NCI-H345 treated with DMSO at 0.1 percent for 48 hours (cell line): Measurements from ENCODE around the gene PDCD1LG2.

Experiments
- DNase-seq: peaks from one replicate; lab custom pipeline; 2025; ENCODE audit not compliant: unreplicated experiment; lab: John Stamatoyannopoulos, UW

The PDCD1LG2 gene

DNA sequence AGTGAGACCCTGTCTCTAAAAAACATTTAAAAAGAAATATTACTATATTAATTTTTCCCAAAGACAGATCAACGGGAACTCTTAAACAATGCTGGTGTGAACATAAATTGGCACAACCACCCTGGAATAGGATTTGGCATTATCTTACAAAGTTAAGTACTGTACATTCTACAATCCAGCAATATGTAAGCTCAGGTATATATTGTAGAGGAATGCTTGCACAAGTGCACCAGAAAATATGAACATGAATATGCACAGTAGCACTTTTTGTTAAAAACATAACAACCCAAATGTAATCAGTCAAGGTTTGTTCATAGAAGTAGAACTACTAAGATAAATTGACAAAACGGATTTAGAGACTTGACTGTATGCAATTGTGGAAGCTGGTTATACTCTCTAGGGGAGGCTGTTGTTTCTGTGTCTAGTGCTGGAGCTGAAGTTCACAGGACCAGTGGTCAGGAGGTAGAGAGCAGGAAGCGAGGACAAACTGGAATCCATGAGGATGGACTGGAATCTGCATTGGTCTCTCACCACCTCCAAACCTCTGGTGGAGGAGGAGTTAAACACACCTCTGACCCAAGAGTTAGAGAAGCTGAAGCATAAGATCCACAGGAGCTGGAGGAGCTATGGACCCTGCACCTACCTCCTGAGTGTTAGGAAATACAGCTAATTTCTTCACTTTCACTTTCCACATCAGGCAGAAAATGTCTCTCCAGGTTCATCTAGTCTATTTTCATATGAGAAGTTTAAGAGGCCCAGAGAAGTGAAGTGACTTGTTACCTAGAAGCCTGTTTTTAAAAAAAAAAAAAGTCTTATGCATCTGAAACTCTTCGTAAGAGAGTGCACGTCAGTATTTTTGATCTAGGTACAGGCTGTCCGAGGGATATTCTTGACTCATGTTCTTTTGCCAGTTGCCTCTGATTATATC lies 98.2 kb downstream of the PDCD1LG2 start:
- no peak for DNase-seq

DNA sequence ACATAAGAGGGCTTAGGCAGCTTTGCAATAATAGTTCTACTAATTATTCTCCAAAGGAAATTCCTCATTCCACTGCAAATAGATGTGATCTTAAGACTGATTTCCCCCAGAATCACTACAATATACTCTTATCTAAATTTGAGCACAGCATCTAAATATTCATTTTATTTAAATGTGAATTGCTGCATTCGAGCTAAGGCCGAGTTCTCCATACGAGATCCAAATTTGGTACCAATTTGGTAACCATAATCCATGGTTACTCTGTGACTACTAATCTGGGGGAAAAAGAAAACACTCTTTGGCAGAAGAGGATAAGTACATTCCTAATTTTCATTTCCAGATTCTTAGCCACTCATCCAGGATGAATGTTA lies 98.9 kb downstream of the PDCD1LG2 start:
- DNase-seq: no peak

DNA sequence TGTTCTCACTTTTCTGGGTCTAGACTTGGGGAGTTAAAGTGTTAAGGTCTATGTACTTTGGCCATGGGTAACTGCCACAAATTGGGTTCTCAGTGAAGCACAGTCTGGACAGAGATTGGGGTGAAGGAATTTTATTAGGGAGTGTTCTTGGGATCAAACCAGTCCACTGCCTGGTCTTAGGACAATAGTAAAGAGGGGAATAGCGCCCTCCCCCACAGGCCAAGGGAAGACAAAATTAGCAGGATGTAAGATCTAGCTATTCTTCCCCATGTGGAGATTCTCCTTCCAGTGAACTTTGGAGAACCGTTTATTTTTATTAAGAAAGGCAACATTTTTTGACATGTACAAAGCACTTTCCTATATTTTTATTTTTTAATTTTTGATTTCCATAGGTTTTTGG lies 100.2 kb downstream of the PDCD1LG2 start:
- no peak for DNase-seq

DNA sequence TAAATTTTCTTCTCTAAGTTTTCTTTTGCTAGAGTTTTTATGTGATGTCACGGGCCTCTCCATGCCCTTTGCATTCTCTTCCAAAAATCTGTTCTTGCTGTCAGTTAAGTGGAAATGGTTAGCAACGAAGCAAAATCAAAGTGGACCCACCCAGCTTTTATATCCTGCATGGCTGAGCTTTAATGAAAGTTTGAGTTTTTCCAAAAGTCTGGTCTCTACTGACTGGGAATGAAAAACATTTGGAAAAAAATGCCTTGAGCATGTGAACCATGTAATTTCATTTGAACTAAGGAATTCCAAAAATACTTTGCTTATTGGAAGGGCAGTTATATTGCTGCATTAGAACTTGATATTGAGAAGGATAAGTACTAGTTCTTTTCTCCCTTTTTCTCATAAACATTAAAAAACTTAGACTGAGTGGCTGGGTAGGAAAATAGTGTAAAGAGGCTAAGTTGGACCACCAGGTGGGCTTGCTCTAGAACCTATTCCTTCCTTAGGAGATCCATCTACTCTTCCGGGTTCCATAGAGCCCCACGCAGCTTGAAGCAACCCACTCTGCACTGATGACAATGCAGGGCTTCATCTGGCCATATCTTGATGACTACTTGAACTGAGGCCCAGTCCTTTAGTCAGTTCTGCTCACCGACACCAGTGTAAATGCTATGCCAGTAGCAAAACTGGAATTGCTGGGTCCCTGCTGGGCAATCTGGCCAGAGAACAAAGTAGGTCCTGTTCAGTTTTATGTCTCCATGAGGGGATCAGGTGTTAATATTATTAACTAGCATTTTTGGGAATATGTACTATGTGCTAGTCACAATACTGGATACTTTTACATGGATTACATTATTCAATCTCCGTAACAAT lies 101.2 kb downstream of the PDCD1LG2 start:
- DNase-seq: no peak

DNA sequence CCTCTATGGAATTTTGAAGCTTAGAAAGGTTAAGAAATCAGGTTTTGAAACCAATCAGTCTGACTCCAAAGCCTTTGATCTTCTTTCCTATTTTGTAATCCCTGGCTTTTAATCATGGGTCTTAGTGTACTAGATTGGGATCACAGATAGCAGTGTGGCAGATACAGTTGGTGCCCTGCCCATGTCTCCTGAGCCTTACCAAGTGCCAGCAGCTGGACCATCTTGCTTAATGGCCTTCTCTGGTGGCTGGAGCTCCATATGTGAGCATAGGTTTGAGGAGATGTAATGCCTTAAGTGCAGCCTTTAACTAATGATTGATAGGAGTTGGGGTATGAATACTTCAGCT lies 101.8 kb downstream of the PDCD1LG2 start:
- no peak for DNase-seq

DNA sequence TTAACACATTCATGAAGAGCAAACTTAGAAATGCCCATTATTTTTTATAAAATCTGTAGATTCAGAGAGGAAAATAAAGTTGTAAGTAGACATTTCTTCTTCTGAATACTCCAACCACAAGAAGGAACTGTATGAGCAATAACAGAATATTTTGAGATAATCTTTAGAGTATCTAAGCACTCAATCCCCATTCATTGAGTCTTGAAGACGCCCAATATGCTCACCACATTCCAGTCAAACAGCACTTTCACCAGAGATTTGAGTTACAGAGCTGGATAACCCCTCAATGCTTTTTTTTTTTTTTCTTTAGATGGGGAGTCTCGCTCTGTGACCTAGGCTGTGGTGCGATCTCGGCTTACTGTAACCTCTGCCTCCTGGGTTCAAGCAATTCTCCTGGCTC lies 103.9 kb downstream of the PDCD1LG2 start:
- no peak for DNase-seq

DNA sequence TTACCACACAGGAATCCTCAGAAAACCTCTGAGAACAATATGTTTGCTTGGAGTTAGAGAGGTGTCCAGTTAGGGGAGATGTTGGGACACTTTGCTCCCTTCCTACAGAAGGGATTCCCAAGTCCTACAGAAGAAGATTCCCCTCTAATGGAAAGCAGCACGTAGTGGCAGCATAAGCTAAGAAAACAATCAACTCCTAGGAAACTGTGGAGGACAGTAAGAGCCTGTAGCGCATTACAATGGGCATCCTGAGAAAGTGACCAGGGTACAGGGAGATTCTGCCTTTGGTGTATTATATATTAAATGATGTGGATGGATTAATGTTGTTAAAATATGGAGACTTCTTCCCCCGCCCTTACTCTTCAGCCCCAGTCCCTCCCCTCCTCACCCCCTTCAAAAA lies 104.7 kb downstream of the PDCD1LG2 start:
- DNase-seq: no peak

DNA sequence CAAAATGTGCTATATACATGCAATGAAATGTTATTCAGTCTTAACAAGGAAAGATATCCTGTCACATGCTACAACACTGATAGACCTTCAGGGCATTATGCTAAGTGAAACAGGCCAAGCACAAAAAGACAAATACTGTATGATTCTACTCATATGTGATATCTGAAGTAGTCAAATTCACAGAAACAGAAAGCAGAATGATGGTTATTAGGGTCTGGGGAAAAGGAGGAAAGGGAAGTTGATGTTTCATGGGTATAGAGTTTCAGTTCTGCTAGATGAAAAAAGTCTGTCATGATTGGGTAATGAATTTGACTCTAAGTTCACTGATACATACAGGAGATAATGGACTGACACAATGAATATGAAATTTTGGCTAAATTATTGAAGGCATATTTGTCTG lies 107.4 kb downstream of the PDCD1LG2 start:
- no peak for DNase-seq

DNA sequence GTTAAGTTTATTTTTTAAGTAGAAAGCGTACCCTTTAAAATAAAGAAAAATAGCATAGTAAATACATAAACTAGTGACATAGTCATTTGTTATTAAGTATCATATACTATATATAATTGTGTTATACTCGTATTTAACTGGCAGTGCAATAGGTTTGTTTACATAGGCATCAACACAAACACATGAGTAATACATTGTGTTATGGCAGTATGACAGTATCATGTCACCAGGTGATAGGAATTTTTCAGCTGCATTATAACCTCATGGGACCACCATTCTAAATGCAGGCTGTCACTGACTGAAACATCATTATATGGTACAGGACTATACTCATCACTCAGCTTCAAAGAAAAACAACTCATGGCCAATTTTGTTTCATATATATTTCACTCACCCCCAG lies 110.2 kb downstream of the PDCD1LG2 start:
- DNase-seq: no peak
